Measurements from ENCODE around the gene TBL1X. TPM values are rescaled to one million over a fixed set of nuclear protein-coding genes. Genes with fewer than 3 reads are reported as not detected.
A peak's percentile ranks its signal among the peaks of the same experiment; 100 is the strongest.

The TBL1X gene
- total RNA-seq, 1 experiment from 2014 or later = 17.6 TPM

GRCh38 chrX:9781941-9782340 lies 317.1 kb downstream of the TBL1X start:
- Histone ChIP-seq H3K4me1 (replicated peaks; ENCODE audit: insufficient read depth) (no peaks in the 10 kb centered on the region), H3K27ac (no peak overlapping the region), H3K36me3 (ENCODE audit: low read depth) (no peaks in the 10 kb centered on the region), H2AFZ (no peak overlapping the region), H3K9me3 (ENCODE audit: insufficient read depth, low read depth) (no peaks in the 10 kb centered on the region), H3K9me2 (ENCODE audit: insufficient read depth) (no peaks in the 10 kb centered on the region), H4K20me1 (ENCODE audit: insufficient read depth) (no peaks in the 10 kb centered on the region), H3K4me2 (0 out of 2 replicates have a peak overlapping the region, but pooled peaks have one; percentile 4), H3F3A (ENCODE audit: insufficient read depth, low read depth) (no peaks in the 10 kb centered on the region), H3K27me3 (ENCODE audit: insufficient read depth, low read depth) (no peaks in the 10 kb centered on the region), H3K4me3 (no peak overlapping the region), H3K79me2 (ENCODE audit: low read depth) (no peaks in the 10 kb centered on the region)
- TF ChIP-seq CTCF (conservative IDR thresholded peaks at IDR 0.05) (no peak), EZH2 (IDR thresholded peaks at IDR 0.05; ENCODE audit: low read depth) (no peak)
- no TSS peak for BruUV-seq (replicated peaks)
- ChIA-PET POLR2A (ENCODE audit: unreplicated experiment) (no interaction called here), CTCF (no interaction called here)
- intact Hi-C loops (cut with micrococcal nuclease; ENCODE audit: unreplicated experiment) = no loop called here
- DNase-seq = no peak

- Histone ChIP-seq H3K9me2 (ENCODE audit: insufficient read depth) (no peaks in the 10 kb centered on the region), H3K36me3 (ENCODE audit: low read depth) (no peaks in the 10 kb centered on the region), H3F3A (ENCODE audit: insufficient read depth, low read depth) (no peaks in the 10 kb centered on the region), H3K4me3 (no peak overlapping the region), H3K27ac (no peak overlapping the region), H4K20me1 (ENCODE audit: insufficient read depth) (no peaks in the 10 kb centered on the region), H3K4me2 (no peak overlapping the region), H3K4me1 (replicated peaks; ENCODE audit: insufficient read depth) (no peaks in the 10 kb centered on the region; the same call in 1 of the 2 replicates), H3K27me3 (ENCODE audit: insufficient read depth, low read depth) (no peaks in the 10 kb centered on the region), H2AFZ (no peak overlapping the region), H3K79me2 (ENCODE audit: low read depth) (no peaks in the 10 kb centered on the region), H3K9me3 (ENCODE audit: insufficient read depth, low read depth) (no peaks in the 10 kb centered on the region)
- intact Hi-C loops (cut with micrococcal nuclease; ENCODE audit: unreplicated experiment) = no loop called here
- no peak for DNase-seq
- TF ChIP-seq CTCF (conservative IDR thresholded peaks at IDR 0.05) (no peak), EZH2 (IDR thresholded peaks at IDR 0.05; ENCODE audit: low read depth) (no peak)
- no TSS peak for BruUV-seq (replicated peaks)
- ChIA-PET CTCF (no interaction called here), POLR2A (ENCODE audit: unreplicated experiment) (no interaction called here)
Observed at GRCh38 chrX:9784332-9784731, 319.5 kb downstream of the TBL1X start.

GRCh38 chrX:9785254-9785943 lies 320.5 kb downstream of the TBL1X start:
- H4K20me1 ChIP-seq (ENCODE audit: insufficient read depth) = no peaks in the 10 kb centered on the region
- ChIA-PET POLR2A (ENCODE audit: unreplicated experiment) (no interaction called here), CTCF (no interaction called here)
- TF ChIP-seq CTCF (conservative IDR thresholded peaks at IDR 0.05) = no peak
- DNase-seq = no peak
- H3K4me2 ChIP-seq = no peak overlapping the region
- H3K4me3 ChIP-seq = no peak overlapping the region
- no peaks in the 10 kb centered on the region for H3K9me3 ChIP-seq (ENCODE audit: insufficient read depth, low read depth)
- H3K79me2 ChIP-seq (ENCODE audit: low read depth) = no peaks in the 10 kb centered on the region
- H3K36me3 ChIP-seq (ENCODE audit: low read depth) = no peaks in the 10 kb centered on the region
- intact Hi-C loops (cut with micrococcal nuclease; ENCODE audit: unreplicated experiment) = no loop called here
- BruUV-seq (replicated peaks) = no TSS peak
- H3K27ac ChIP-seq = no peak overlapping the region
- no peaks in the 10 kb centered on the region for H3K27me3 ChIP-seq (ENCODE audit: insufficient read depth, low read depth)
- H3K4me1 ChIP-seq (replicated peaks; ENCODE audit: insufficient read depth) = no peaks in the 10 kb centered on the region; the same call in 1 of the 2 replicates
- H3F3A ChIP-seq (ENCODE audit: insufficient read depth, low read depth) = no peaks in the 10 kb centered on the region
- H2AFZ ChIP-seq = no peak overlapping the region
- H3K9me2 ChIP-seq (ENCODE audit: insufficient read depth) = no peaks in the 10 kb centered on the region

Measured in PC-9 (cell line).